GM06990 (cell line): ENCODE results near the gene EXOC3L1.
A peak's percentile ranks its signal among the peaks of the same experiment; 100 is the strongest.

Experiments used
- DNase-seq: peaks from one replicate; pipeline ENCODE4 v3.0.0-alpha.2; 2011; ENCODE audit not compliant: insufficient read length; ENCODE audit errors: extremely low read depth
- H3K27me3 ChIP-seq: replicated peaks from 2 replicates; pipeline ENCODE4 v1.6.0; 2011; ENCODE audit warnings: low read length; ENCODE audit not compliant: control insufficient read depth, insufficient read depth
- H3K36me3 ChIP-seq: 2 replicates; pipeline ENCODE4 v1.5.1; 2011; ENCODE audit warnings: low read length; ENCODE audit not compliant: control insufficient read depth, insufficient read depth
- H3K4me3 ChIP-seq: replicated peaks from 2 replicates; pipeline ENCODE4 v1.5.1; 2011; ENCODE audit warnings: low read depth, mild to moderate bottlenecking, control low read depth, low read length
- CTCF ChIP-seq: IDR thresholded peaks from 2 replicates; pipeline ENCODE4 v1.5.1; 2011; ENCODE audit warnings: low read length, control low read depth, mild to moderate bottlenecking, inconsistent platforms; ENCODE audit not compliant: insufficient read depth, poor library complexity, severe bottlenecking

EXOC3L1 gene

GRCh38 chr16:67151431-67152097 lies 38.4 kb downstream of the EXOC3L1 start:
- Histone ChIP-seq H3K27me3 (no peaks in the 10 kb centered on the region), H3K4me3 (no peak overlapping the region), H3K36me3 (peaks cover 15% of the 10 kb centered on the region)
- no peak for DNase-seq
- no peak for TF ChIP-seq CTCF

GRCh38 chr16:67150833-67151396 lies 39.0 kb downstream of the EXOC3L1 start, which contains the start of gene B3GNT9:
TSS of gene B3GNT9 (minus strand) at chr16:67150998. CDS start at chr16:67150485, 513 bp downstream.
- Histone ChIP-seq H3K4me3 (peak within 1 kb of the TSS; percentile 76), H3K27me3 (no peaks in the 10 kb centered on the region), H3K36me3 (peaks cover 19% of the 10 kb centered on the region)
- no peak for TF ChIP-seq CTCF
- DNase-seq: peak; percentile 67

- no peak for TF ChIP-seq CTCF
- no peaks in the 10 kb centered on the region for H3K27me3 ChIP-seq
- H3K4me3 ChIP-seq: peak overlapping the region; percentile 76
- peaks cover 25% of the 10 kb centered on the region for H3K36me3 ChIP-seq
- no peak for DNase-seq
These were observed 39.7 kb downstream of the EXOC3L1 start for GRCh38 chr16:67150047-67150832.

GRCh38 chr16:67149276-67150046 lies 40.5 kb downstream of the EXOC3L1 start:
- no peak overlapping the region for H3K4me3 ChIP-seq
- H3K27me3 ChIP-seq: no peaks in the 10 kb centered on the region
- peaks cover 26% of the 10 kb centered on the region for H3K36me3 ChIP-seq
- TF ChIP-seq CTCF: no peak
- DNase-seq: no peak

GRCh38 chr16:67148656-67149275 lies 41.2 kb downstream of the EXOC3L1 start:
- H3K4me3 ChIP-seq: no peak overlapping the region
- H3K27me3 ChIP-seq: no peaks in the 10 kb centered on the region
- no peak for TF ChIP-seq CTCF
- no peak for DNase-seq
- H3K36me3 ChIP-seq: peaks cover 28% of the 10 kb centered on the region
